Myometrial cell (primary cell): ENCODE results near the gene METTL8. TPM values are rescaled to one million over a fixed set of nuclear protein-coding genes. Genes with fewer than 3 reads are reported as not detected.

Experiments
- total RNA-seq: library from RNA; depleted of rRNA; stranded (reverse); fragments of >200 nt; gene quantifications from 2 replicates; pipeline ENCODE4 v1.2.3, GENCODE V29; 2015

METTL8 gene
- total RNA-seq, result 28.0 and 33.0 TPM in 2 replicates

GRCh38 chr2:171433763-171434012, at the start of gene METTL8:
Gene METTL8, minus strand, starts transcription at chr2:171433990. Its CDS starts 41,805 bp downstream, at chr2:171392185.

GRCh38 chr2:171434013-171434989, 511 bp upstream of the METTL8 start, which contains the start of gene DCAF17:
Gene DCAF17, plus strand, starts transcription at chr2:171434226. Its CDS starts 352 bp downstream, at chr2:171434578.

Other genes with a start within 250 kb of the METTL8 start
- 11.7 and 14.7 TPM in 2 replicates for gene DCAF17, start 236 bp upstream of the METTL8 start, total RNA-seq
- gene CYBRD1, start 88.5 kb upstream of the METTL8 start, total RNA-seq, result 41.8 and 55.5 TPM in 2 replicates